Sigmoid colon (tissue), 4 donors: ENCODE results near the gene SLC7A7.

Experiments used
- POLR2AphosphoS5 ChIP-seq, 4 donors: sonication (generic); formaldehyde crosslinking; IDR thresholded peaks; one replicate each; pipeline ENCODE4 v1.6.1; 2017; ENCODE audit warnings: antibody characterized with exemption in 4 of 4
- TF ChIP-seq, protein P1 (sequence below), 4 experiments: fragments of 450-650 bp in 3 of 4; fragments of 200-600 bp in 1 of 4; IDR thresholded peaks; one replicate each; pipeline ENCODE4 v1.5.1; 2016 to 2019; ENCODE audit warnings: antibody characterized with exemption in 4 of 4, mild to moderate bottlenecking in 3 of 4, moderate library complexity in 2 of 4

DNA sequence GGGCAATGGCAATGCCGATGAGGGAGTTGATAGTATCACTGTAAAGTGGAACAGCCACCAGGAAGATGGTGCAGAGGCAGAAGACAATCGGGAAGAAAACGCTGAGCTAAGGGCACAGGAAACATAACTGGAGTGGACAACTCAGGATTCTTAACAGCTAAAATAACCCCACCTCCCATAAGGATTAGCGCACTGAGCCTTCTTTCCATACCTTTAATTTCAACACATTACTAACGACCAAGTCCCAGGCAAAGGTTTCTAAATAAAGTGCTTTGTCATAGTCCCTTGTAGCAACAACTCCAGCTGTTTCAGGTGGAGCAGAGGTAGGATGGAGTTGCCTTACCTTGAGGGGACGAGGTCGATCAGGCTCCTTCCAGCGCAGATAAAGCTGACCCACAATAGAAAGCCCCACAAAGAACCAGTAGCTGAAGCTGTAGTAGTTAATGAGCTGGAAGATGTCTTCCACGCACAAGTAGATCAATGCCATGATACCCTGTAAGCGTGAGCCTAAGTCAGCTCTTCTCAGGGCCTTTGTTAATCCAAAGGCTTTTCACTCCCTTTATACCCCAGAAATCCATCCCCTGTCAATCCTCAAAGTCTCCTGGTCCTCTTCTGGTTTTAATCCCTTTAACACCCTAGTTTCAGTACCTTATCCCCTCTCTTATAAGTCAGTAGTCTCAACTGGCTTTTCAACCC is 41.1 kb downstream of the SLC7A7 start:
- TF ChIP-seq, protein P1, sequence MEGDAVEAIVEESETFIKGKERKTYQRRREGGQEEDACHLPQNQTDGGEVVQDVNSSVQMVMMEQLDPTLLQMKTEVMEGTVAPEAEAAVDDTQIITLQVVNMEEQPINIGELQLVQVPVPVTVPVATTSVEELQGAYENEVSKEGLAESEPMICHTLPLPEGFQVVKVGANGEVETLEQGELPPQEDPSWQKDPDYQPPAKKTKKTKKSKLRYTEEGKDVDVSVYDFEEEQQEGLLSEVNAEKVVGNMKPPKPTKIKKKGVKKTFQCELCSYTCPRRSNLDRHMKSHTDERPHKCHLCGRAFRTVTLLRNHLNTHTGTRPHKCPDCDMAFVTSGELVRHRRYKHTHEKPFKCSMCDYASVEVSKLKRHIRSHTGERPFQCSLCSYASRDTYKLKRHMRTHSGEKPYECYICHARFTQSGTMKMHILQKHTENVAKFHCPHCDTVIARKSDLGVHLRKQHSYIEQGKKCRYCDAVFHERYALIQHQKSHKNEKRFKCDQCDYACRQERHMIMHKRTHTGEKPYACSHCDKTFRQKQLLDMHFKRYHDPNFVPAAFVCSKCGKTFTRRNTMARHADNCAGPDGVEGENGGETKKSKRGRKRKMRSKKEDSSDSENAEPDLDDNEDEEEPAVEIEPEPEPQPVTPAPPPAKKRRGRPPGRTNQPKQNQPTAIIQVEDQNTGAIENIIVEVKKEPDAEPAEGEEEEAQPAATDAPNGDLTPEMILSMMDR (IDR thresholded peaks at IDR 0.05) = no peak
- TF ChIP-seq POLR2AphosphoS5 (IDR thresholded peaks at IDR 0.05) = no peak
